Hematopoietic multipotent progenitor cell treated with erythropoietin and hydrocortisone succinate and interleukin-3 and kit ligand, for 4 days (in vitro differentiated cells): ENCODE results near the gene WNT2.

ENCODE experiments used
- DNase-seq: peaks from one replicate; pipeline ENCODE4 v3.0.0-alpha.2; 2015

Gene WNT2

DNA sequence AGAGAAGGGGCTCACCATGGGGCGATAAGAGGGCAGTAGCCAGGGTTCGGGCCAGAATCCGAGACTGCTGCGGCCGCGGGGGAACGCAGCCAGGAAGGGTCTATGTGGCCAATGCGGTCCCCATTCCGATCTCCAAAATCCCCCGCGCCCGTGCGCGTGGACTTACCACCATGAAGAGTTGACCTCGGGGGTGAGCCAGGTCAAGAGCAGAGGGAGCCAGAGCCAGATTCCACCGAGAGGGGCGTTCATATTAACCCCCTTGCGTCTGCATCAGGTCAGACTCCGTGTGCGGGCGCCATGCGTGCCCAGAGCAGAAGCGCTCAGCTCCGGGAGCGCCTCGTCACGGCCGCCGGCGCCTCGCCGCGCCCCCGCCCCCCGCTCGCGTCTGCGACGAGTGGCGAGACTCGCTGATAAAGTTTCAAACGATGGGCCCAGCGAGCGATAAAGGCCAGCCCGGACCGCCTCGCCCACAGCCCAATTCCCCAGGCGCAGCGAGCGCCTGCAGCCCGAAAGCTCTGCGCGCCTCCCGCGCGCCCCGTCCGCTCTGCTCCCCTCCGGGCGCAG is at the start of gene WNT2:
Gene WNT2, minus strand, starts transcription at position 318 of the 564 bp plus-strand sequence. Its CDS starts 69 bp downstream, at position 249.
- DNase-seq, result peak; percentile 14

DNA sequence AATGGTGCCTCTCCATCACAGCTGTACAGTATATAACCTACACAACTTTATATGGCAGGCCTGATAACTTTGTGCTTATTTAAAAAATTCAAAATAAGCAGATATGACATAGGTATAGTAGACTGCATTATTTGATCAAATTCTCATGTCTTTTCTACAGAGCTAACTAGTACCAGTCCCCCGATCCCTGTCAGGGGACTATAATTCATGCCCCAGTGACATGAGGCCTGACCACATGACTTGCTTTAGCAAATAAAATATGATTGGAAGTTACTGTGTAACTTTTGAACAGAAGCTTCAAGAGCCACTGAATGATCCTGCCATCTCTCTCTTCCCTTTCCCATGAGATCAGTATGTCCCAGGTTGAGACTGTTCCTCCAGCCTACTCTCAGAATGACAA is 49.2 kb upstream of the WNT2 start:
- DNase-seq, result no peak

DNA sequence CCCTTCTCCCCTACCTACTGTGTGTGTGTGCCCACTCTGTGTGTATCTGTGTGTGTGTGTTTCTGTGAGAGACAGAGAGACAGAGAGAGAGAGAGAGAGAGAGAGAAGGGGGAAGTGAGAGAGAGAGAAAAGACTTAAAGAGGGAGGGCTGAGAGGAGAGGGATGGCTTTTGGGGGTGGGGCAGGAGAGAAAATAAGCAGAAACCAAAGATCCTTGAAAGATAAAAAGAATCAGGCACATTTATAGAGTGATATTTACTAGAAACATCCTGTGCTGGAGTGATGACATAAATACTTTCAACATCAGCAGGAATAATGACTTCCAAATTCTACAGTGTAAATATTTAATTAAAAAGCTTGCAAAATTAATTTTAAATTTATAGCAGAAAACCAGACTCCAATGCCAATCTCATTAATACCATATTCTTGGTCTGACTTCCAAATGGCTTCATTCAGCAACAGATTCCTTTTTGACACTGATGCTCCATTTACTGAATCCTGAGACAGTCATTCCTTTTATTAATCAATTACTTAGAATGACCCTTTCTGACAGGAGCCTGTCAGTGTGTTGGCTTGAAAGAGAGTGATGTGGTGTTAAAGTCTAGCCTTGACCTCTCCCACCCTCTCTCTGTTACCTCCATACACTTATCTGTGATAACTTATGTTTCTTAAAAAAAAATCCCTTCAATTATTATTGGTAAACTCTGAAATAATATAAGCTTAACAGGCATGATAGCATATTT is 41.7 kb upstream of the WNT2 start:
- DNase-seq, result no peak

DNA sequence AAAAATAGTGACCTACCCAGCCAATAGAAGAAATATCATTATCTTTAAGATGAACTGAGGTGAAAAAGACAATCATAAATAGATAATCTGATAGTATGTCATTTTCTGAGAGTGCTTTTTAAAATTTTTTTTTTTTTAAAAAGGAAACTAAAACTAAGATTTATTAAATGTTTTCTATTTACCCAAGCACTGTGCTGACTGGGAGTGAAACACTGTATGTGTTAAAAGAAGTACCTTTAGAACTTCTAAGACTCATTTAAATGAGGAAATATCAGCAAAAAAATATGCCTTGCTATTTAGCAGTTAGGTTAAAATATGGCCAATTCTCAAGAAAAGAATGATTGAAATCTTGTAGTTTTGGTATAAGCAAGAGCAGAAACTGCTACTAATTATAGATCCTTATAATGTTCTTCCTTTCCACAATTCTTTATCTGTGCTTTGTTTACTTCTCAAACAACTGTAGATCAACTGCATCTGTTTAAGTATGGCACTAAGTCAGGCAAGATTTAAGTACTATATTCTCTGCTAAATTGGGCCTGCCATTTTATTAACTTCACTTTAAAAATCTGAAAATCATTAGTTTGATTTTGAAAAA is 39.5 kb upstream of the WNT2 start:
- DNase-seq, result no peak

DNA sequence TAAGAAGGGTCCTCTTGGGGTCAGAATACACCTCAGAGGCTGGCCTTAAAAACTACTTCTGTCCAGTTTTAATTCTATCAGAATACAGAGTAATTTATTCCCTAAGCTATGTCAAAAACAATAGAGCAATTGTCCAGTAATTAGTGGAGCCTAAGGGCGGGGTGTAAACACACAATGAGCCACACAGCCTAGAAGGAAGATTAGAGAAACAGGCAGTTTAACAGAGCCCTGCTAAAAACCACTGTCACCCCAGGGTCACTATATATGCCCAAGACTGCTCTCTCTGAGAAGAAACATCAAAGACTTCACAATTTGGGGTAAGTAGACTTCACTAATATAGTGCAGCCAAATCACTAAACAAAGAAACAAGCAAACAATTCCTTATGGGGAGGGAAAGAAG is 27.2 kb upstream of the WNT2 start:
- no peak for DNase-seq

DNA sequence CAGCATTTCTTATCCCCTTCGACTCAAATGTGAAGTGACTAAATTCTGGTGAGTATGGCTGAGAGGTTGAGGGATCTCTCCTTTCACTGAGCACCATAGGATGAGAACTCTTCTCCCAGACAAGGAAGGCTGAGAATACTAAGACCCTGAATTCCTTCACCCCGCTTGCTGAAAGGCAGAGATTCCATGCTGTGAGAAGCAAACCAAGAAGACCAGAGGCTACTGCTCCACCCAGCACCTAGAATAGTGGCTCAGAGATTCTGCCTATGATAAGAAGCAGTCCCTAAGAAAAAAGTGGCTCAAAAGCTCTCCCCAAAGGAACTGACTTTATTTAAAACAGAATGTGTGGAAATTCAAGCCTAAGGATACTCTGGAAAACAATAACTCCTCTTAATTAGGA is 26.7 kb upstream of the WNT2 start:
- no peak for DNase-seq

DNA sequence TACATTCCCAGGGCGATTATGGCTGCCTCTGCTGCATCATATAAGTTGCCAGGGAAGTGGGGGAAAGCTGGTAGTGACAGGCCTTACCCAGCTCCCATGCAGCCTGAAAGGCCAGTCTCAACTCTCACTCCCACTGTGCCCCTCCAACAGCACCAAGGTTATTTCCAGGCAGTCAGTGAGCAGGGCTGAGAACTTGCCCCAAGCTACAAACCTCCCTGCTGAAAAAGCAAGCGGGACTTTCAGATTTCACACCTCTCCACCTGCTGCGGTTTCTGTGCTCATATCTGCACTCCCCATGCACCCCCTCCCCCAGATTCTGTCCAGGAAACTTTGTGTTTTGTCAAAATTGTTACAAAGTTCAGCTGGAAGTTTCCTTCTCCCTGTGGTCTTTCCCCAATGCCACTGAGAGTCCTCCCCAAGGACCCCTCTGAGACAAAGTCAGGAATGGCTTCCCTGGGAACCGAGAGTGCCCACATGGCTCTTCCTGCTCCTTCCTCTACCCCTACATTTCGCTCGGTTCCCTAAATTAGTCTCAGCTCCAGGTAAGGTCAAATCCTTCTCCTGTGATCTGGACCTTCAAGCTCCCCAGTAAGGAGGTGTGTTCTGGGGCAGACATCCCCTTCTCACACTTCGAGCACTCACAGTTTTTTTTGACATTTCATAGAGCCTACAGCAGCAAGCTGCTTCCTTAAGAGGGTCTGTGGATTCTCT is 25.3 kb upstream of the WNT2 start:
- no peak for DNase-seq

DNA sequence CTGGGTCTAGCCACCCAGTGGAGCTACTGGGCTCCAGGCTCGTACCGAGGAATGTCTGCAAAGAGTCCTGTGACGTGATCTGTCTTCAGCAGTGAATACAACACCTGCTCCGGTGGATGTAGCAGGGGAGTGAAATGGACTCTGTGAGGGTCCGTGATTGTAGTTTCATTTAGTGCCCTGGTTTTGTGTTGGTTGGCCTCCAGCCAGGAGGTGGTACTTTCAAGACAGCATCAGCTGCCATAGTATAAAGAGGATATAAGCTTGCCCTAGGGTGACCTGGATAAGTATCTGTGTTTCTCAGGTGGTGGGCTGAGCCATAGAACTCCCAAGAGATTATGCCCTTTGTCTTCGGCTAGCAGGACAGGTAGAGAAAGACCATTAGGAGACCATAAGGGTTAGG is 24.6 kb upstream of the WNT2 start:
- no peak for DNase-seq

DNA sequence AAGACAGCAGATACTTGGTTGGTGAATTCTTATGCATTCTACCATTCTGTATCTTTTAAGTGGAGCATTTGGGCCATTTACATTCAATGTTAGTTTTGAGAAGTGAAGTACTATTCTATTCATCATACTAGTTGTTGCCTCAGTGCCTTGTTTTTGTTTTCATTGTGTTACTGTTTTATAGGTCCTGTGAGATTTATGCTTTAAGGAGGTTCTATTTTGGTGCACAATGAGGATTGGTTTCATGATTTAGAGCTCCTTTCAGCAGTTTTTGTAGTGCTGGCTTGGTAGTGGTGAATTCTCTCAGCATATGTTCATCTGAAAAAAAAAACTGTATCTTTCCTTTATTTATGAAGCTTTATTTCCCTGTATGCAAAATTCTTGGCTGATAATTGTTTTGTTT is 23.3 kb upstream of the WNT2 start:
- DNase-seq, result no peak

DNA sequence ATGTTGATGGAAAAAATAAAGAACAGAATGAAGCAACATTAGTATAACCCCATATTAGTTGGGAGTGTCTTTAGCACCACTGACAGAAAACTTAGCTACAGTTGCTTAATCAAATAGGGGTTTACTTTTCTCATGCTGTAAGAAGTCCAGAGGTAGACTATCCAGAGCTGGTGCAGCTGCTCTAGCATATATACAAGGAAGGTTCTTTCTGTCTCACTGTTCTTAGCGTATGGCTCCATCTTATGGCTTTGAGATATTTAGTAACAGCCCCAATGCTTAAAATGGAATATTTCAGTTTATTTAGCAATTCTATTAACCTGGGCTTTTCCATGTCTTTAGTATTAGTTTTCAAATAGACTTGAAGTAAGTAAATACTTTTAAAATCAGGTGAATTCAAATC is 15.2 kb upstream of the WNT2 start:
- peak; percentile 6 for DNase-seq

DNA sequence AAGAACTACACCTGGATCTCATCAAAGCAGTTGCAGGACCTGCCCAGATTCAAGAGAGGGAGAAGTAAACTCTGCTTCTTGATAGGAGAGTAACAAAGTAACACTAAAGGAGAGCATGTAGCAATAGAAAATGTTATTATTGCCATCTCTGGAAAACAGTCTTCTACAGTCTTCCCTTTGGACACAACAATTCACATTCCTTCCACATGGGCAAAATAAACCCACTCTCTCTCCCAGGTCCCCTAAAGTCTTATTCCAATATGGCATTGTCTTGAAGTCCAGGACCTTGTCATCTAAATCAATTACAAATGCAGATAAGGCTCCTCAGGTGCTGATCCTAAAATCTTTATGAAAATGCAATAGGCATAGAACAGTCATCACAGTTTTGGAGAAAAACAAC is 10.3 kb upstream of the WNT2 start:
- DNase-seq, result no peak

DNA sequence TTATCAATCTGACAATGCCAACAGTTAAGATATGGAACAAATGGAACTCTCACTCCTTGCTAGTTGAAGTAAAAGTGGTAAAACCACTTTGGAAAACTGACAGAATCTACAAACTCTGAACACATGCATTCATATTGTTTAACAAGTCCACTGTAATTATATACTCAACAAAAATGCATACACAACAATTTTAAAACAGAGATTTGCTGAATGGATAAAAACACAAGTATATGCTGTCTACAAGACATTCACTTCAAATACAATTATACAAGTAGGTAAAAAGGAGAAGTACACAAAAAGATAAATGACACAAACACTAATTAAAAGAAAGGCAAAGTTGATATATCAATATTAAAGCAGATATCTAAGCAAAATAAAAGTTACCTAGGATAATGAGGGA is 9.2 kb upstream of the WNT2 start:
- no peak for DNase-seq

DNA sequence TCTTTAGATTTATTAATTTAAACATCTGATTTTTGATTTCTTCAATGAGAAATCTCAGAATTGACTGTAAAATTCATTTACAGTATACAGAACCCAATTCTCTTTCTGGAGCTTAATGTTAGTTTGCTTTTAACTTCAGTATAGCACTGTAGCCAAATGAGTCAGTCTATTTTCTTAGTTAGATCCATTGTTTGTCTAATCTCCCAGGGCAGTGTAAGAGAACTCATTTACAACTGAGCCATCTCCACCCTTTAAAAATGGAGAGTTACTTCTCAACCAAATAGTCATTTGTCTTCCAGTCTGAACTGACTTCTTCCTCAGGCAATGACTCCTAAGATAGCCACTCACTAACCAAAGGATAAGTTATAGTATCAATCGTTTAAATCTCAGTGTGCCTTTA is 3.0 kb upstream of the WNT2 start:
- DNase-seq, result no peak

DNA sequence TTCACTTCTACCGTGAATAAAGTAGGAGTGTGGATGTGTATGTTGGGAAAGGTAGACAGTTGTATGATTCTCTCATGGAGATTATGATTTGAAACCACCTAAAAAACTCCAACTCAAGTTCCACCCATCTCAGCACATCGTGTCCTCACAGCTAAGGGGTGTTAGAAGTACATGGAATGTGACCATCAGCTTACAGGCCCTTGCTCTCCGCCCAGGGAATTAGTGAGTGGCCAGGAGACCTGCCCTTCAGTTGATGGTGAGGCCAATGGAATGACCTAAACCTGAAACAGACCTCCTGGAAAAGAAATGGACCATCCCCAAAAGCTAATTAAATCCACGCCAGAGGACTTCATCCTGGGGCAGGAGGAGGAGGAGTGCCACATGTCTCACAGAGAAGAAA is 2.1 kb upstream of the WNT2 start:
- DNase-seq, result no peak

DNA sequence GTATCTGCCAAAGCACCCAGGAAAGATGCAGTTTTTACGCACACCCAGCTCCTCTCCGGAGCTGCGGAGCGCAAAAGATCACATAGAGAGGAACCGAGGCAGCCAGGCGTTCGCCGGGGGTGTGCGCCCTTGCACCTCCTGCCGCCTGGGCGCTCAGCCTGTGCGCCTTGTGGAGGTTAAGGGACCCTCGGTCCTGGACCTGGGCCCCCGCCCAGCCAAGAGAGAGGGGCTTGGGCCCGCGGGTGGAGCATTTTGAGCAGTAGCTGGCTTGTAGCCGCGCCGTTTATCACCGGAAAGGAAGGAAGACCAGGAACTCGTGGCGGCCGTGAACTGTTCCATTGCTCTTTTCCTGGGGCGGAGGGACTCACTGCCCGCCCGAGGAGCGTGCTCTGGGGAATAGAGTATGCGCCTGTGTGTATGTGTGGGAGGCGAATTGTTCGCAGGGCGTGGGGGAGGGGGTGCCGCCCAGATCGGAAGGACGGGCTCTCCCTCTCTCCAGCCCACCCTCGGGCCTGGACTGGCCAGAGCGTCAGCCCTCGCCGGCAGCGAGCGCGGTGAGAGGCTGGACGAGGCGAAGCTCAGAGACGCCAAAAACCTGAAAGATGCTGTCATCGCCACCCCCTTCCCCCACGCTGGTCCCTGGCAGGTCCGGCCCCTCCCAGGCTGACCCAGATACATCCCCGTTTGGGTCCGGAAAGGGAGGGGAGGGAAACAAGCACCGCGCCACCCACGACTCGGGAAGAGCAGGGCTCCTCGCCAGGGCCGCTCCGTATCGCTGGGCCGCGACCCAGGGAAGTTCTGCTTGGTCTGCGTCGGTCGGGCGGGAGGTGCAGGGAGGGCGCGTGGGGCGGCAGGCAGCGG is 1.2 kb upstream of the WNT2 start:
- DNase-seq, result peak; percentile 10

DNA sequence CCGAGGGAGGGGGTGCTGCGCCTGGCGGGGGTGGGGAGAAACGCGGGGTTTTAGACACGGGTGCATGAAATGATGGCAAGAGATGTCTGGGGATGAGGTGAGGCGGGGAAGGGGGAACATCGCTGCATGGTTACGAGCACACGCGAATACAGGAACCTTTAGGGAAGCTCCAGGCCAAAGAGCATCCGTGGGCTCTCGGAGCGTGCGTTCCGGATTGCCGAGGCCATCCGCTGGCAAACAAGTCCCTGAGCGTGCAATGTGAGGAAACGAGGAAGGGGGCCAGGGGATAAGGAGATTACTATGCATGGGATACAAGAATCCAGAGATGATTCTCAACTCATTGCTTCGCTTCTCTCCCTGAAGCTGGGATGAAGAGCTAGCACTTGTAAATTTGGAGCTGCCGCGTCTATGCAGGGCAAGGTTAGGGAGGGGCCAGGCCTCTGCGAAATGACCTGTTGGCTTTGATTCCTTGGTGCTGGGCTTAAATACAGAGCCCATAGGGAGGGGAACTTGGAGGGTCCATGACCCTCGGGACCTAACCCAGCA is 520 bp upstream of the WNT2 start:
- DNase-seq, result peak; percentile 28

DNA sequence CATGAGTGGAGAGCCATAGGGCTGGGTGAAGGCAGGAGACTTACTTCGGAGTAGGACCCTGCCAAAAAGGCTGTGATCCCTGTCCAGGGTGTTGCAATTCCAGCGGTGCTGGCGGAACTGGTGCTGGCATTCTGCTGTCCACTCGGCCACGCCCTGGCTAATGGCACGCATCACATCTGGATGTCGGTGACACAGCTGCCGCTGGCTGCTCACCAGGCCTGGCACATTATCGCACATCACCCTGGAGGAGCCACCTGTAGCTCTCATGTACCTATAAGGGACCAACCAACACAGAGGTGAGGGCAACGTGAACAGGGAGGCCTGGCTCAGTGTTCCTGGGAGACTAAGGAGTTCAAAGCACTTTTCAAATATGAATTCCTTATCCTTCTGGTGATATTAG is 2.3 kb downstream of the WNT2 start:
- DNase-seq, result no peak

DNA sequence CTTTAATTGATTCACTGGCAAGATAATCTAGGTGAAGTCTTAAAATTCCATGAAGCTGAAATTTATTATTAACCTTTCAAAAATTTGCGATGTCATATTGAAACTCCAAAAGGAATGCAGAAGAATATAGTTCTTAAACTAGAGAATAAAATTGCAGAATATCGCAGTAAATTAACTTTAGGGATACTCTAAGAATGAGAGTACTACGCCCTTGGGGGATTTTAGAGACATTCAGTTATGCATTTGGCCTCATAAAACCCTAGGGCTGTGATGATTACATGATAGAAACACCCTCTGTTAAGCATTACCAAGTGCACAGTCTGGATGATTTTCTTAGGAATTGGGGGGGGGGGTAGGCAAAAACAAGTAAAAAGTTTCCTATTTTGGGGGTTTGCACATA is 3.7 kb downstream of the WNT2 start:
- DNase-seq, result no peak

DNA sequence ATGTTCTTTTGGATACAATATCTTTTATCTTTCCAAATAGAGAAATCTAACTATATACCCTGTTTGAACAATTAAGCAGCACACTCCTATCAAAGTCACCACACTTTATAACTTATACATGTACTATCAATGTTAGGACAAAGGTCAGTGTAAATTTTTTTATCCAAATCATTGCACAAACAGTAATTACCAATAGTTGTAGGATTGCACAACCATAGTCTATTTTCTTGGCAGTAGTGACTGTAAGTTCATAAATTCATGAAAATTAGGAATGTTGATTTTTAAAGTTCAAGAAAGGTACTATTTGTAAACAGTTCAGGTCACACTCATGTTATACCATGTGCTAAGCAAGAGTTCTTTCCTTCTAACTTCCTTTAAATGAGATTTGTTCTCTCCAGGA is 9.3 kb downstream of the WNT2 start:
- no peak for DNase-seq

DNA sequence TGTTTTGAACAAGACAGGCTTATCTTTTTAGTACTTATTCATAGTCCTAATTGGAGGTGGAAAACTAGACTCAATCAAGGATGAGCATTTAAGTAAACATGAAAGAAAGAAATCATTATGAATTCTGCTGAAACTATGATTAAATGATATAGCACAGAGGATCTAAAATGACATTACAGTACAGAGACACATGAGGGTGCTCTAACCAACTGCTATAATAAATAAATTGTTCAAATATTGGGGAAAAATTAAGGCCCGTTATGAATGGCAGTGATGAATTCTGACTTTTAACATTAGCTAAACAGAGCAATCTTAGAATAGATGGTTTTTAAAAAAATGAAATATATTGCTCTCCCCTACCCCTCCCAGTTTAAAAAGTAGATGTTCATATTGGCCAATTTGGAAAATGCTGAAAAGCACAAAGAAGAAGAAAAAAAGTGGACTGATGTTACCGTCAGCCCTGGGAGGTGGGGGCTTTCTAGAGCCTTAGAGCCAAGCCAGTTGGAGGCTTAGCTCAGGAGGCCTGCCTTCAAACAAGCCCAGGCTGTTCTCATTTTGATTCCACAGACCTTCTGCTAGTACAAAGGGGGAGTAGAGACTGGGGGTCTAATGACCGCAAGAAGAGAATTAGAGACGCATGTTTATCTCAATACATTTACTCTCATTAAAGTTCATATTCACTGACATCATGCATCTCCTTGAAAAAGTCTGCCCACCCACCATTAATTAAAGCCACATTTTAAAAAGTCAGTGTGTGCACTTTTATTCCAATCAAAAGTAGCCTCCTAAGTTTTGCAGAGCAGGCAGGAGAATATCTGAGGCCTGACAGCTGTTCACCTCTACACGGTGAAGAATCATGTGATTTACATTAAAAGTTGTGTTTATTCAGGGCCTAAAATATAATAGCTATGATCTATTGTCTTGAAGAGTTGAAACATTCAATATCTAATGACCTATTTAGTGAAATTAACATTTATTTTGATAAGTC is 10.0 kb downstream of the WNT2 start:
- DNase-seq, result peak; percentile 3

DNA sequence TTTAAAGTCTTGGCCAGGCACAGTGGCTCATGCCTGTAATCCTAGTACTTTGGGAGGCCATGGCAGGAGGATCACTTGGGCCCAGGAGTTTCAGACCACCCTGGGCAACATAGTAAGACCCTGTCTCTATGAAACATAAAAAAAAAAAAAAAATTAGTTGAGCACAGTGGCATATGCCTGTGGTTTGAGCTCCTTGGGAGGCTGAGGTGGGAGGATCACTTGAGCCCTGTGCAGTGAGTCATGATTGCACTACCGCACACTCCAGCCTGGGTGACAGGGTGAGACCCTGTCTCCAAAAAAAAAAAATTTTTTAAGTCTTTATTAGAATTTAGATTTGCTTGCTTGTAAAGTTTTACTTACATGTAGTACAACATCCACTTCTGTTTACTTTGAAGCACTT is 14.0 kb downstream of the WNT2 start:
- DNase-seq, result no peak
